Stomach (tissue), 4 donors: ENCODE measurements around the gene PLAC1.

Experiments used
- EP300 ChIP-seq: sonication (generic); formaldehyde crosslinking; IDR thresholded peaks from one replicate; pipeline ENCODE4 v1.6.1; 2017; ENCODE audit warnings: antibody characterized with exemption
- POLR2A ChIP-seq, 4 donors: fragments of 450-650 bp; IDR thresholded peaks; one replicate each; pipeline ENCODE4 v1.6.1; 2016; ENCODE audit warnings: antibody characterized with exemption in 4 of 4, control low read depth in 2 of 4, mild to moderate bottlenecking in 1 of 4, moderate library complexity in 1 of 4
- POLR2AphosphoS5 ChIP-seq, 3 donors: sonication (generic); formaldehyde crosslinking; IDR thresholded peaks; one replicate each; pipeline ENCODE4 v1.6.1; 2016; ENCODE audit warnings: antibody characterized with exemption in 3 of 3
- TF ChIP-seq, protein P1 (sequence below), 7 experiments: fragments of 450-650 bp in 4 of 7; fragments of 200-600 bp in 3 of 7; sonication (generic) in 3 of 7; IDR thresholded peaks; one replicate each; pipeline ENCODE4 v1.5.1; 2016 to 2019; ENCODE audit warnings: antibody characterized with exemption in 7 of 7, control low read depth in 2 of 7, mild to moderate bottlenecking in 1 of 7

DNA sequence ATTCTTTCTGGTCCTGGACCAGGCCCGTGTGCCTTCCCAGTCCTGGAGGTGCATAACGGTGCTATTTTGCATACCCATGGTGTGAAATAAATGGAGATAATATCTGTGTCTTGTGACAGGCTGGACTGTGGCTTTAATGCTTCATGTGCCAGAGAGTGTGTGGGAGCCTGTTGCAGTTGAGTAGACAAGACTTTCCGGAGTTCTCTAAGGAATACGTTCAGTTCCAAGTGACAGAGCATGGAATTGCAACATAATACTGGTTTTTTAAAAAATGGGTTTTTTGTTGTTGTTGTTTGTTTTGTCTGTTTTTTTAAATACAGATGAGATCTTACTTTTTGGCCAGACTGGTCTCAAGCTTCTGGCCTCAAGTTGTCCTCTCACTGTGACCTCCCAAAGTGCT is 124.3 kb downstream of the PLAC1 start:
- TF ChIP-seq, protein P1, sequence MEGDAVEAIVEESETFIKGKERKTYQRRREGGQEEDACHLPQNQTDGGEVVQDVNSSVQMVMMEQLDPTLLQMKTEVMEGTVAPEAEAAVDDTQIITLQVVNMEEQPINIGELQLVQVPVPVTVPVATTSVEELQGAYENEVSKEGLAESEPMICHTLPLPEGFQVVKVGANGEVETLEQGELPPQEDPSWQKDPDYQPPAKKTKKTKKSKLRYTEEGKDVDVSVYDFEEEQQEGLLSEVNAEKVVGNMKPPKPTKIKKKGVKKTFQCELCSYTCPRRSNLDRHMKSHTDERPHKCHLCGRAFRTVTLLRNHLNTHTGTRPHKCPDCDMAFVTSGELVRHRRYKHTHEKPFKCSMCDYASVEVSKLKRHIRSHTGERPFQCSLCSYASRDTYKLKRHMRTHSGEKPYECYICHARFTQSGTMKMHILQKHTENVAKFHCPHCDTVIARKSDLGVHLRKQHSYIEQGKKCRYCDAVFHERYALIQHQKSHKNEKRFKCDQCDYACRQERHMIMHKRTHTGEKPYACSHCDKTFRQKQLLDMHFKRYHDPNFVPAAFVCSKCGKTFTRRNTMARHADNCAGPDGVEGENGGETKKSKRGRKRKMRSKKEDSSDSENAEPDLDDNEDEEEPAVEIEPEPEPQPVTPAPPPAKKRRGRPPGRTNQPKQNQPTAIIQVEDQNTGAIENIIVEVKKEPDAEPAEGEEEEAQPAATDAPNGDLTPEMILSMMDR (IDR thresholded peaks at IDR 0.05): no peak
- TF ChIP-seq POLR2A (IDR thresholded peaks at IDR 0.05) (no peak), POLR2AphosphoS5 (IDR thresholded peaks at IDR 0.05) (no peak), EP300 (no peak)
